Body of pancreas (tissue), 4 donors: Measurements from ENCODE around the gene ARMC6. TPM values are rescaled to one million over a fixed set of nuclear protein-coding genes. Genes with fewer than 3 reads are reported as not detected.

ENCODE experiments used
- ATAC-seq: fragments of 150-250 bp; one replicate; pipeline ENCODE4 v1.9.1; 2016
- DNase-seq, 4 donors: peaks; one replicate each; pipeline ENCODE4 v3.0.0-alpha.2; 2019
- H3K27ac ChIP-seq, 4 donors: fragments of 200-600 bp; sonication (generic); 1 replicate in 3 of 4; 2 replicates in 1 of 4; pipeline versions ENCODE4 v1.5.1 to v1.6.1; 2016 to 2019; ENCODE audit warnings: mild to moderate bottlenecking in 1 of 4, mixed read lengths in 1 of 4, moderate library complexity in 1 of 4
- H3K27me3 ChIP-seq, 2 donors: fragments of 200-600 bp; sonication (generic); one replicate each; pipeline ENCODE4 v1.6.0; 2016; ENCODE audit warnings: mild to moderate bottlenecking in 1 of 2
- H3K36me3 ChIP-seq, 2 donors: fragments of 200-600 bp; sonication (generic); replicated peaks in 1 of 2; 2 replicates each; pipeline ENCODE4 v1.5.1; 2016; ENCODE audit warnings: low read depth in 2 of 2; ENCODE audit not compliant: insufficient read depth in 1 of 2
- H3K4me1 ChIP-seq: fragments of 200-600 bp; sonication (generic); one replicate; pipeline ENCODE4 v1.6.0; 2016
- H3K4me3 ChIP-seq, 2 donors: fragments of 200-600 bp; sonication (generic); 1 replicate in 1 of 2; 2 replicates in 1 of 2; pipeline ENCODE4 v1.5.1; 2016 to 2019
- H3K9me3 ChIP-seq, 3 donors: fragments of 200-600 bp; sonication (generic); 1 replicate in 2 of 3; 2 replicates in 1 of 3; pipeline ENCODE4 v1.5.1; 2016
- CTCF ChIP-seq, 7 experiments: fragments of 450-650 bp in 4 of 7; fragments of 200-600 bp in 3 of 7; sonication (generic) in 3 of 7; IDR thresholded peaks; one replicate each; pipeline ENCODE4 v1.5.1; 2016 to 2019; ENCODE audit warnings: antibody characterized with exemption in 7 of 7
- POLR2A ChIP-seq, 3 donors: fragments of 450-650 bp; IDR thresholded peaks; one replicate each; pipeline ENCODE4 v1.6.1; 2016; ENCODE audit warnings: antibody characterized with exemption in 3 of 3, mild to moderate bottlenecking in 2 of 3
- WGBS, 2 donors: methylation state at CpG; one replicate each; pipeline ENCODE4 v1.1.5; 2017; 5-methylcytosine and 5-hydroxymethylcytosine counted together
- intact Hi-C: fragments of 100-400 bp; cut with DNase I; formaldehyde crosslinking; loops from one replicate; pipeline ENCODE4 v1.15.1; 2023
- total RNA-seq, 2 donors: library from RNA; depleted of rRNA; stranded (reverse); fragments of >200 nt; gene quantifications; one replicate each; pipeline ENCODE4 v1.1.0, GENCODE V29; 2016

The ARMC6 gene
- total RNA-seq, 2 donors from 2014 or later, result 15.6 to 27.7 TPM

- Histone ChIP-seq H3K4me1 (no peaks in the 10 kb centered on the region), H3K4me3 (no peak overlapping the region), H3K36me3 (no peaks in the 10 kb centered on the region), H3K27me3 (no peaks in the 10 kb centered on the region), H3K27ac (no peak overlapping the region), H3K9me3 (no peaks in the 10 kb centered on the region)
- DNase-seq (peak in 1 of 4 donors; percentile 22), ATAC-seq (no peak)
- no peak for TF ChIP-seq POLR2A (IDR thresholded peaks at IDR 0.05)
- no peak for TF ChIP-seq CTCF (IDR thresholded peaks at IDR 0.05)
- intact Hi-C loops, result no loop called here
- whole genome bisulfite sequencing, 2 donors, result 75 to 88% methylated on average over 13 to 16 of the region's 16 CpGs
These were observed 48.3 kb downstream of the ARMC6 start for GRCh38 chr19:19081642-19082151.

- no peaks in the 10 kb centered on the region for H3K4me1 ChIP-seq
- H3K27me3 ChIP-seq, result no peaks in the 10 kb centered on the region
- intact Hi-C loops, result no loop called here
- H3K36me3 ChIP-seq, result no peaks in the 10 kb centered on the region
- H3K9me3 ChIP-seq, result no peaks in the 10 kb centered on the region
- H3K4me3 ChIP-seq, result no peak overlapping the region
- DNase-seq (no peak), ATAC-seq (no peak)
- WGBS, 2 donors, result 82% methylated on average over 7 to 10 of the region's 10 CpGs
- no peak for TF ChIP-seq POLR2A (IDR thresholded peaks at IDR 0.05)
- TF ChIP-seq CTCF (IDR thresholded peaks at IDR 0.05), result no peak
- H3K27ac ChIP-seq, result no peak overlapping the region
These were observed 50.2 kb downstream of the ARMC6 start for GRCh38 chr19:19083413-19084178.

GRCh38 chr19:19087676-19088075, 54.3 kb downstream of the ARMC6 start:
- Histone ChIP-seq H3K27me3 (no peaks in the 10 kb centered on the region), H3K36me3 (no peaks in the 10 kb centered on the region), H3K9me3 (no peaks in the 10 kb centered on the region), H3K27ac (no peak overlapping the region), H3K4me1 (no peaks in the 10 kb centered on the region), H3K4me3 (no peak overlapping the region)
- DNase-seq (no peak), ATAC-seq (no peak)
- 81 to 86% methylated on average over 1 to 2 of the region's 2 CpGs for WGBS, 2 donors
- TF ChIP-seq CTCF (IDR thresholded peaks at IDR 0.05) (no peak), POLR2A (IDR thresholded peaks at IDR 0.05) (no peak)
- intact Hi-C loops, result no loop called here

- Histone ChIP-seq H3K4me1 (peaks cover 3% of the 10 kb centered on the region), H3K27me3 (no peaks in the 10 kb centered on the region), H3K9me3 (no peaks in the 10 kb centered on the region), H3K36me3 (peaks cover 0 to 2% of the 10 kb centered on the region in 2 donors), H3K27ac (no peak overlapping the region), H3K4me3 (no peak overlapping the region)
- ATAC-seq (no peak), DNase-seq (no peak)
- intact Hi-C loops, result no loop called here
- TF ChIP-seq POLR2A (IDR thresholded peaks at IDR 0.05), result no peak
- TF ChIP-seq CTCF (IDR thresholded peaks at IDR 0.05), result no peak
- WGBS, 2 donors, result 88 to 94% methylated on average over 6 to 7 of the region's 7 CpGs
These were observed 61.1 kb downstream of the ARMC6 start for GRCh38 chr19:19094513-19094912.

- no peak for DNase-seq
- Histone ChIP-seq H3K9me3 (no peaks in the 10 kb centered on the region), H3K27me3 (no peaks in the 10 kb centered on the region), H3K4me3 (no peak overlapping the region), H3K36me3 (peaks cover 0 to 2% of the 10 kb centered on the region in 2 donors), H3K4me1 (peaks cover 3% of the 10 kb centered on the region), H3K27ac (no peak overlapping the region)
- TF ChIP-seq POLR2A (IDR thresholded peaks at IDR 0.05) (no peak), CTCF (IDR thresholded peaks at IDR 0.05) (no peak)
- intact Hi-C loops, result no loop called here
- WGBS, 2 donors, result 45 to 57% methylated on average over 8 to 11 of the region's 11 CpGs
- no peak for ATAC-seq
These were observed 62.3 kb downstream of the ARMC6 start for GRCh38 chr19:19095691-19096090.
